Activated T-cell treated with anti-CD3 and anti-CD28 coated beads for 4 hours (primary cell): ENCODE measurements around the gene KLF7.
A peak's percentile ranks its signal among the peaks of the same experiment; 100 is the strongest.

Experiments
- DNase-seq: peaks from one replicate; pipeline ENCODE4 v3.0.0-alpha.2; 2020

KLF7 gene

DNA sequence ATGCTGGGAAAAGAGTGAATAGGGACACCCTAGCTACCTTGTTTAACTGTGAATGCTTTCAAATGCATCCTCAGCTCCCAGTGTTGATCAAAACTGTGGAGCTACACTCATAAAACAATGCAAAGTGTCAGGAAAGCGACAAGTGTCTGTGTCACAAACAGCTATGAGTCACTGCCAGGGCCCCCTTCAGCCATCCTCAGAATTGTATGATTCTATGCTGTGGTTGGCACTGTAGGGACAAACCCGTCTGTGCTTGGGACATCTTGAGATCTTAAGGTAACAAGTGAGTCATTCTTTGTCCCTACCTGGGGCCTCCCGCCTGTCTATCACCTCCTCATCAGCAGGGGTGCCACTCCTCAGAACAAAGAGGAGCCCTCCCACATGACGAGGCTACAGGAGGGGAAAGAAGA is 42.4 kb downstream of the KLF7 start:
- peak; percentile 29 for DNase-seq

DNA sequence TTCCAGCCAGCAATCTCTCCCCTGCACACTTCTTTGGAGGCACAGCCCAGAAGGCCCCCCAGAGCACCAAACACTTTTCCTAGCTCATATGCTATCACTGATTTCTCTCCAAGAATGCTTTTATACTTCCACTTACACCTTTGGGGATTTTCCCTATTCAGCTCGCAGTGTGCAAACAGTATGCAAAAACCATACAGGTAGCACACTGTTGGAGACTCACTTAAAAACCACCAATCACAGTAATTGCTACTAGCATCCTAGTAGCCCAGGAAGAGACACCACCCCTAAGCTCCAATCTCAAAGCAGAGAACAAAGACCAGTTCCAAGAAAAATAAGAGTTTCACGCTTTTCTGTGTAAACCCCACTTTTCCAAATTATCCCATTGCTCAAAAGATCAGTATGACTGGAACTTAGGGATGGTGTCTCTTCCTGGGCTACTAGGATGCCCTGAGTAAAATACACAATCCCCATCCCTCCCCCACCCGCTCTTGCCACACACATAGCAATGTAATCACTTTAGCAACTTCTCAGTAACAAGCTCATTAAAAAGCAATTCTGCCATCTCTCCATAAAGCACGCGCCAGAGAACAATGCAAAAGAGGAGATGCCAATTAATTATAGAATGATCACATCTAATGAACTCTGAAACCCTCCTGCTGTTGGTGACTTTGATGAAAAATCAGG is 43.0 kb downstream of the KLF7 start:
- DNase-seq: no peak

DNA sequence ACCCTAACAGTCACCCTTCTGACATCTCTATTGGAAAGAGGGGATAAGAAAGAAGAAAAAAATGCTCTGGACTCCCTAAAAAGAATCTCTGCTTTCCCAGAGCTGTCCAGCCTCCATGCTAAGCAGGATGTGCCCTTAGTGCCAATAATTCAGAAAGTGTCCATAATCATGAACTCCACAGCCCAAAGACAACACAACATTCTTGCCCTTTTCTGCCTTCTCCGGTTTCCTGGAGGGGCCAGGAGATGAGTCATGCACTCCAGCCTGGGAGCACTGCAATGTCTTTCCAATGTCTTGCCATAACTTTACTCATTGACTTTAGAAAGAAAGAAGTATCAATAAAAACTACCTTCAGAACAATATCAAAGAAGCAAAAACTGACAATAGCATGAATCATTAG is 44.0 kb downstream of the KLF7 start:
- no peak for DNase-seq

DNA sequence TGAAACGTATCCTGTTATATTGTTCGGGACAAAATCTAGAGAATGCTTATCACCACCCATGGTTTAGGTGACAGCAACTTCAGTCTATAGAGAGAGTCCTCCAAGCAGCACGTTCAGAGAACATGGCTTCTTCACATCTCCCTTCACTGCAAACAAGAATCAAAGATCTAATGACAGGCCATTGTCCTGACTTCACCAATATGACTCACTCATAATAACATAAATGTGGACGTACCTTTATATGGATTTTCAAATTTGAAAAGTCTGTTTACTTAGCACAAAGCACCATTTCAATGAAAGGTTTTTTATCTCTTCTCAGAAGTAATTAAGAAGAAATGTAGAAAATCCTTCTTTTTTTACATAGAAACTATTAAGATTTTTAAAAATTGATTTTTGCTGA is 46.7 kb downstream of the KLF7 start:
- no peak for DNase-seq

DNA sequence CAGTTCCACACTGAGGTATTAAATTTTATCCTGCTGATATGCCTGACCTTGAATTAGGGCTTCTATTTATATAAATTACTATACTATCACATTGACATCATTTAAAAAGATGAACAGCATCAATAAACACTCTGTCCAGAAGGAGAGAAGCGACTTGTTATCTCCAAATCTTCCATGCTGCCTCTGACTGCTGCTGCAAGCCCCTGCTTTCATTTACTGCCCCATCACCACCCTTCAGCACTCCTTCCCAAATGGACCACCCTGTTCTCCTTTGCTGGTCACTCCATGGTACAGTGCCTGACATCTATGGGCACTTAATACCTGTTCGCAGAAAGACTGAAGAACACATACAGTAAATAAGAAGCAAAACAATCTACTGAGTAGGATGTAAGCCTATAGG is 48.1 kb downstream of the KLF7 start:
- DNase-seq: no peak

DNA sequence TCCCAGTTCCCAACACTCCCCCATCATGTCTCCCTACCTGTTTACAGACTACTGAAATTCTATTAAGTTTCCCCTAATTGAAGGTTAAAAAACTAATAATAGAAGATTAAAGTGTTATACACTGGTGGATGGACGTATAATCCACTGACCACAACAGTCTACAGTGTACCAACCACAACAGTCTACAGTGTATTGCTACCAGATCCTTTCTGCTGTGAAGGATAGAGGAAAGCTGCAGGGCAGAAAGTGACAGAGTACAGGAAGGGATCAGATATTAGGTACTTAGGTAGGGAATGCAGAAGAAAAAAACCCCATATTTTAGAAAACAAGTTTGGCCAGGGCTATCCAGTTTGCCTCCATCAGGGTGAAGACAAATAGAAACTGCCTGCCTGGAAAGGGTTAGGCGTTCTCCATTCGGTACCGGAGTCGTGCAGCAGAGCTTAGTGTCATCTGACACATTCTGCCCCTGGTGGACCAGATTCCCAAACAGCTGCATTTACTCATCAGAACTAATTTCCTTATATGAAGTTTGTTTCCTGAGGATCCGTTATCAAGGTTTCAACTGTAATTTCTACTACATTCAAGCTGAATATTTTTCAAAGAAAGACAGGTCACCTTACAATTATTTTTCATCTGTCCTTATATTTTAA is 49.9 kb downstream of the KLF7 start:
- DNase-seq: no peak

DNA sequence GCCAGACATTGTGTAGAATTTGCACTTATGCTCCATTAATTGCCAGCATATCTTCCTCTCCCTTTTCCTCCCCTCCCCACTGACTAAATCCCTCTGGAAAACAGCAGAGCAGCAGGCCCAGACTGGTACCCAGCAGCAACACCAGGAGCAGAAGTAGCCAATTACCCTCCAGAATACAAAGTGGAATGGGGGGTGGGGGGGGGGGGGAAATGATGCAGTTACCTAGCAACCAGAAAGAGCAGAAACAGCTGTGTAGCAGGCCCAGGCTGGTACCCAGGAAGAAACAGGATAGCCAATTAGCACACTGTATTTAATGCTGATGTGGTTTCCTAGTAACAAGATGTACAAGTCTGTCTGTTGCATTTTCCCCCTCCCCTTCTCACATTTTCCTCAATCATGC is 52.3 kb downstream of the KLF7 start:
- no peak for DNase-seq

DNA sequence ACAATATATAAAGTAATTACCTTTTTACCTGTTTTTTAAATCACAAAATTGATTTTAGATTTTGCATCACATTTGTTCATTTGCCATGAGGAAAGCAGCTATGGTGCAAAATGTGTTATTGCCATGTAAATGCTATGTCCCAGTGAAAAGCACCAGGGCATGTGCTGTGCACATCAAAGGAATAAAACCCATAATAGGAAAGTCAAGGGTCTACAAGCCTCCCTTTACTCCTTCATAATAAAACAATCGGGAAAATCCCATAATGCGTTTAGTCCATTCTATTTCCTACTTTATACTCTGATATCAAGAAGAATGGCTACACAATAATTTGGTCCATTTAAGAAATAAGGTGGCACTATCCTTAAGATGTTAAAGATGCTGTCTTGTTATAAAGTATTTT is 53.0 kb downstream of the KLF7 start:
- DNase-seq: no peak

DNA sequence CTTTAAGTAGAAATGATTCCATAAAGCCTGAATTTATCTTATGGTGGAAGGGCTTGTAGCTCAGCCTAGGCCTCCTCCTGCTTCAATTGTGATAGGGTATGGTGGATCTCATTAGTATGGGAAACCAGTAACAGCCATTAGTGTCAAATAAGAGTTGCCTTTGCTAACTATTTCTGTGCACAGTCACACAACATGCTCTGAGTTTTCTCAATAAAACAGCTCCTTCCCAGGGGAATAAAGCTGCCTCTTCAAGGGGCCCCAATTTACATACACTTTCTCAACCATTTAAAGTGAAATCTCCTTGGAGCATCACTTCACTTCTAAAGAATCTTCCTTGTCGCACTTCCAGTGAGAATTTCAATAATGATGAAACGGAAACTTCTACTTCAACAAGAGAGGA is 53.4 kb downstream of the KLF7 start:
- DNase-seq: no peak

DNA sequence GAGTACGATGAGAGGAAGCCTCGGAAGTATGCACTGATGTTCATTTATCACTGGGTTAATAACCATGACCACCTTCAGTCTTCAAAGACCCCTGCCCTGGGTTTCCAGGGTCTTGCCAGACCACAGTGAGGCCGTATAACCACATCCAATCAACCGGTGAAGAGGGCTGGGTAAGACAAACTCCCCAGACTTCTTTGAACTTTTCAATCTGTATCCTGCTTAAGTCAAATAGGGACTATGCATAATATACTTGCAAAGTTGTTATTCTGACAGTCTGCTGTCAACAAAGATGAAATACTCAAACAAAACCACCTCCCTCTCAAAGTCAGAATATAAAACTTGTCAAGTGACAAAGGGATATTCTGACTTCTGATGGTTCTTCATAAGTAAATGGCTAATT is 54.0 kb downstream of the KLF7 start:
- no peak for DNase-seq

DNA sequence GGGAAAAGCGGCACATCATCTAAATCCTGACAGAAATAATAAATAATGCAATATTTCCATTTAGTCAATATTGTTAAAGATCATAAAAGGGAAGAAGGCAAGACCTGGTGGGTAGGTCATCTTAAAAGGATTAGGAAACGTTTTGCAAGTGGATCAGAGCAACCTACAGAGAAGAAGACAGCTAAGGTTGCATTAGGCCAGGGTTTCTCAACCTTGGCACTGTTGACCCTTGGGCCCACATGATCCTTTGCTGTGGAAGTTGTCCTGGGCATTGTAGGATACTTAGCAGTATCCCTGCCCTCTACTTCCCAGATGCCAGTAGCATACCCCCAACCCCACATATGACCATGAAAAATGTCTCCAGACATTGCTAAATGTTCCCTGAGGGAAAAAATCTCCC is 55.0 kb downstream of the KLF7 start:
- DNase-seq: no peak

DNA sequence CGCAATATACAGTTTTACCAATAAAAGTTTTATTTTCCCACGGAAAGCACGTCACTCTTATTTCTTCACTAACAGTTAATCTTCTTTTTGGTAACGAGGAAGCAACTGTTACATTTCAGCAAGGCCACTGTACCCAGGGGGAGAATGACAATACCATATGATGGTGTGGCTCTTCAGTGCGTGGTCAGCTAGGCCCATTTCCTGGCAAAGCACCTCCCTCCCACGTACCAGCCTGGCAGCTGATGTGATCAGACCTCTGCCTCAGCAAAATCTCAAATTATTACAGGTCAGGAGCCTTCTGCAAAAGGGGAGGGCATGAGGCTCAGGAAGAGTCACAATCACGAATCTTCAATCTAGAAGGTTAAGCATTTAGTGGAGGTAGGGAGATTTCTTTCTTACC is 55.4 kb downstream of the KLF7 start:
- no peak for DNase-seq

DNA sequence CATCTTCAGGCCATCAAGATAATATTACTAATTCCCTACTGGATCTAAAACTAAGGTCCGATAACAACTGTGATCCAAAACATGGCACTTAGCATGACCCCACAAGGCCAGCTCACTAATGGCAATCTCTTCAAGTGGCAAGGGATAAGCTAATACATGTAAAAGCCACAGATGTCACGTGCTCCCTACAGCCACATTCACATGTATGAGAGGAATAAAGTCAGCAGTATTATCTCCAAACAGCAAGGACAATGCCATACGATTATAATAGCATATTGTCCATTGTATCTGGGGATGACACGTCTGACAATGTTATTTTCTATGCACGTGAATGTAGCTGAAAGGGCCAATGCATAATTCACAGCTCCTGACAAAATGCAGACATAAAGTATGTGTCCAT is 56.0 kb downstream of the KLF7 start:
- no peak for DNase-seq

DNA sequence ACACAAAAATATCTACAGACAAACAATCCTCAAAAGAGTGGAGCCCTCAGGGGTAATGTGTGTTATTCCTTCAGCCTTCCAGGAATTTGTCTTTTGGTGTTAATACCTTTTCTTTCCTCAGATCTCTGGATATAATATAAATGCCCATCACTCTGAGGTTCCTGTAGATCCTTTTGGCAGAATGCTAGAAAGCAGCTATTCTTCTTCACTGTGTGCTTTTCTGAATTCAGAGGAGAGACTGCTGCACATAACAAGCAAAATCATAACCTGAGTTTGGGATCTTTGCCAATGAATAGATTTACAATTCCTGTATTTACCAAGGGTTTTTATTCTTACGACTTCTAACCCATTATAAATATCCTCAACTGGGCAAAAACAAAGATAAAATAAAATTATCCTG is 57.3 kb downstream of the KLF7 start:
- DNase-seq: no peak

DNA sequence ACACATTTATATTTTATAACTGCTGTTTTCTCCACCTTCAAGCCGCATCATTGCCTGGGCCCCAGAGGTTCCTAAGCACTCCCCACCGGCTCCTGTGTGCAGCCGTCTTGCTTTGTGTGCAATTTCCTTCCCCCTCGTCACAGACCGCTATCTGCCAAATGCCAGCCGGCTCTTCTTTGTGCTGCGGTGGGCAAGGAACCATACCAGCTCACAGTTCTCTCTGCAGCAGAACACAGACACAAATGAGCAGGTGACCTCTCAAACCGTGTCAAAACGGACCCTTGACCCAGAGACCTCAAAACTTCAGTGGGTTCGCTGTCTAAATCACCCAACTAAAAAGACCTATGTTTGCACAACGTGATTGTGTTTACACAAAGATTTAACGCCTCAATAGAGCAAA is 58.2 kb downstream of the KLF7 start:
- no peak for DNase-seq

DNA sequence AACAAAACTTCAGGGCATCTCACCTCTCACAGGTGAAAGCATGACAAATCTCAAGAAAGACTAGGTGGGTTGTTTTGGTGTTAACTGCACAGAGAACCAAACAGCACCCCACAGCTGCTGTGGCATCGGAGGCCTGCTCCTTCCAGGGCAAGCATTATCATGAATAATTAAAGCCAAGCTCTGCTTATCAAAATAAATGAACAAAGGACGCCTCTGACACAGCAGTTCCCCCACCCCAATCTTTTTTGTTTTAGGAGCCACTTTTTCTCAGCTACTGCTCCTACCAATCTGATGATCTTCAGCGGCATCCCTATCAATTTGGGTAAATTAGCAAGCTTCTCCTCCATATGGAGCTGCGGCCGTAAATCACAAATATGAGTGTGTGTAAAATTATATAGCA is 58.6 kb downstream of the KLF7 start:
- DNase-seq: no peak

DNA sequence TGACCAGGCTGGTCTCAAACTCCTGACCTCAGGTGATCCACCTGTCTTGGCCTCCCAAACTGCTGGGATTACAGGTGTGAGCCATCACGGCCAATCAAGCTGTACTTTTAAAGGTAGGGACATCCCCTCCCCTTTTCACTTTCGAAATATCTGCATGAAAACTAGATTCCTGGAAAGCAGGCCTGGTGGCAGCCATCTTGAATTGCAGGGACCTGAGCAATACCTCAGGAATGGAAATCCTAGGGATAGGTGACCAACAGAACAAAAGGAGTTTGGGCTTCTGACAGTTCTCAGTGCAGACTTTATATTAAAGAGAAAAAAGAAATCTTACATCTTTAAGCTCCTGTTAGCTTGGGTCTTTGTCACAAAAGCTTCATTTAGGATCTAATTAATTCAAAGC is 62.6 kb downstream of the KLF7 start:
- DNase-seq: no peak

DNA sequence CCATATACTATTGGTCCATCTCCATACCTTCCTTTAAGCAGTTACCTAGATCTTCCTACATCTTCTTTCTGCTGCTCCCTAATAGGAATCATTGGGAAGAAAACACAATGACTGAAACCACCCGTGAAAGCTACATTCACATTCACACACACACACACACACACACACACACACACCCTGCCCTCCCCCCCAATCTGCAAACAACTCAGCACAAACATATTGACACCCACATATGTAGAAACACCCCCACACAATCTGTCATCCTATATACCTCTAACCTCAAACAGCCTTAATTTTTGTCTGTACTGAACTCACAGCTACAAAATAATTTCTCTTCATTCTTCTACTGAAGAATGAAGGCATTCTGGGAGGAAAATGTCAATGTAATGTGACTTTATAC is 63.8 kb downstream of the KLF7 start:
- no peak for DNase-seq

DNA sequence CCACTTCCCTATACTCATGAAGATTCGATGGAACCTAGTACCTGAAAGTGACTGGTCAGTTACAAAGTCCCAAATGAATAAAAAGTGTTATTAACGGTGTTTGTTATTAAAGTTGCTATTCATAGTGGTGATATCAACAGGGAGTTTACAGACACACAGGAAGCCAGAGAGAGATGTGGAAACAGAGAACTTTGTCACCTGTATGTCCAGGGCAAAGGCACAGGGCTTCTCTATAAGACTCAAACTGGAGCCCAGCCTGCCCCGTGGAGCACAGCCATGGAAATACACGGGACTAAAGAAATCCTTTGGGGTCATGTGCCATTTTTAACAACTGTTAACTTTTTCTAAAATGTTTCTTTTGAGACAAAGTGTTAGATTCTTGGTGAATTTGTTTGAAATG is 68.5 kb downstream of the KLF7 start:
- DNase-seq: no peak

DNA sequence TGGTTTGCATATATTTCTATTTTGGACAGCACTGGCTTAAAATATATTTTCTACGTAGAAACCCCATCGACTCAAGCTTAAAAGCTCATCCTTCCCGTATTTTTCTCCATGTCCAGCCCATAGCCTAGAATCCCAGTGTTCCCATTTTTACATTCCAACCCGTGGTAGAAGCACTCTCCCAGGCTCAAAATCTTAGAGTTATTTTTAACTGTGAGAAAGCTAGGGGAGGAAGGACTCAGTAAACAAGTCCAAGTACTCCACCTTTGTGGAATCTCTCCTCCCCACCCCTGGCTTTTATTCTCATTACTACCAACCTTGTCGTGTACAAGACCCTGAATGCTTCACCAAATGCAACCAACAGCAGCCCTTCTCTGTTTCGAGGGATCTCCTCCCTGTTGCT is 69.8 kb downstream of the KLF7 start:
- DNase-seq: no peak

DNA sequence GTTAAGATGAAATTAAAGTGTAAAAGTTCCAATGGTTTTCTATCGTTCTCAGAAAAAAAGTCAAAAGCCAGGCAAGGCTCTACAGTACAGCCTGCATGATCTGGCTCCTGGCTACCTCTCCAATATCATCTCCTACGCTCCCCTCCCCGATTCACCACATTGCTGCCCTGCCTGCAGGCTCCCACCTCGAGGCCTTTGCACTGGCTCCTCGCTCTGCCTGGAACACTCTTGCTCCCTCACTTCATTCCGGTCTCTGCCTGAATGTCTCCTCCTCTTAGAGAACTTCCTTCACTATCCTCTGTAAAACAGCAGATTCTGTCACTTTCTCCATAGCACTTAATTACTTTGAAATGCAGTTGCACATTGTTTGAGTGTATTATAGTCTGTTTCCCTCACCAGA is 72.5 kb downstream of the KLF7 start:
- no peak for DNase-seq

DNA sequence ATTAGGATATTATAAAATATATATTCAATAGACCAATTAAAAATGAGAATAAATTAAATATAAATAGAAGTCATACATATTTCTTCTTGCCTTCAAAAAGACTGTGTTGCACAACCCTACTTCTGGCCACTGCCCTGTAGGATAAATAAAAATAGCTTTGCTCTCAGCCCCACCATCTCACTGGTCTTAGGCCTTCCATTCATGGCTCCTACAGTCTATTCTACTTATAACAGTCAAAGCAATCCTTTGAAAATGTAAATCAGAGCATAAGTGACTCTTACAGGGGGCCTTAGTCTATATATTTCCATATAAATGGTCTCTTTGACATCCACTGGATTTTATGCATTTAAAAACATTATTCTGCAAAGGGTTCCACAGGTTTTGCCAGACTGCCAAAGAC is 72.9 kb downstream of the KLF7 start:
- DNase-seq: no peak

DNA sequence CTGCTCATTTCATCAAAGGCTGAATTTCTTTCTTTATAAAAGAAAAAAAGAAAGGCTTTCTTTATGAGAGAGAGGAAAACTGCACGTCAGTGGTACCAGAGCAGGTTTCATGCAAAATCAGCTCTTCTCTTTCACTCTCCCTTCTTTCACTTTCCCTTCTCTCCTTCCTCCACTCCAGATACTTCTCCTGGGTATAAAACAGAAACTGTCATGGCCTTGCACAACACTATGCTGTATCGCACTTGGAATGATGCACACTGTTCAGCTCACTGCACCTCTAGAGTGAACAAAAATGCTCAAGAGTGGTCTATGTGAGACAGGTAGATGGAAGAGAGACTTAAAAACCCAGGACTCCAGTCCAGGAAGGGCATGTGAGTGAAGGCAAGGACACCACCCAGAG is 73.8 kb downstream of the KLF7 start:
- no peak for DNase-seq

DNA sequence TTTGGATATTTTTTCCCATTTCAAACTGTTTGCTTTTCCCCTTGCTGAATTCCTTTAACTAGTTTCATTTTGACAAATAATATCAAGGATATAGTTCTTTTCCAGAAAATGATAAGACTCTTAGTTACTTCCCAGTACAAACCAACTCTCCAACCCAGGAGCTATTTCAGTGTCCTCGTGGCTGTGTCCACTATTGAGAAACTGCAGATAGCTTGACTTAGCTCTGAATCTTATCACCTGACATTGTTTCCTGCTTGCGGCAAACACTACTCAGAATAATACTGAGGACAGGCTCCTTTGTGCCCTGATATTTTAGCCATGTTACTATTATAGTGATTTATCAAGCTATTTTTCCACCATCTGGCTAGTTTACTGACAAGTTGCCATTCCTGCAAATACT is 74.6 kb downstream of the KLF7 start:
- DNase-seq: no peak

DNA sequence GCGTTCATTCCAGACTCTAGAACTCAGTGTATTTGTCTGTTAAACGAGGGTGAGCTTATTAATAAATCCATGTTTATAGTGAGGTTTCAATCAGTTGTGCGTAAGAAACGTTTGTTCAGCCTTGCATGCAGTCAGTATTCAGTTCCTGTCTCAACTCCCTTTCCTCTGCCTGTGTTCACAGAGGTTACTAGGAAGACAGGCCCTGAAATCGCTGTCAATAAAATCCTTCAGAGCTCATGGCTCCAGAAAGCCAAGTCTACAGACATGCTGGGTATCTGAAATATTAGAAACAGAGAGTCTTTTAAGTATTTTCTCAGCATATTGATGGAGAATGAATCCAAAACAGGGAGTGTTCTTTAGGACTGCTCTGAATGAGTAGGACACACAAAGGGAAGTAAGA is 75.4 kb downstream of the KLF7 start:
- no peak for DNase-seq
